Cardiac fibroblast (primary cell): ENCODE data around the gene NGF.
A peak's percentile ranks its signal among the peaks of the same experiment; 100 is the strongest.

Experiments
- DNase-seq, 2 donors: peaks; one replicate each; pipeline versions ENCODE4 v3.0.0 to v3.0.0-alpha.2; 2010; ENCODE audit warnings: low read depth in 2 of 2
- H3K4me3 ChIP-seq, 2 donors: replicated peaks in 1 of 2; 1 replicate in 1 of 2; 2 replicates in 1 of 2; pipeline ENCODE4 v1.5.1; 2011; ENCODE audit warnings: low read depth in 2 of 2, low read length in 2 of 2, mild to moderate bottlenecking in 2 of 2, moderate library complexity in 1 of 2
- TF ChIP-seq, protein P1 (sequence below): IDR thresholded peaks from one replicate; pipeline ENCODE4 v1.5.1; 2011; ENCODE audit warnings: low read depth, mild to moderate bottlenecking, low read length, inconsistent platforms

NGF gene

DNA sequence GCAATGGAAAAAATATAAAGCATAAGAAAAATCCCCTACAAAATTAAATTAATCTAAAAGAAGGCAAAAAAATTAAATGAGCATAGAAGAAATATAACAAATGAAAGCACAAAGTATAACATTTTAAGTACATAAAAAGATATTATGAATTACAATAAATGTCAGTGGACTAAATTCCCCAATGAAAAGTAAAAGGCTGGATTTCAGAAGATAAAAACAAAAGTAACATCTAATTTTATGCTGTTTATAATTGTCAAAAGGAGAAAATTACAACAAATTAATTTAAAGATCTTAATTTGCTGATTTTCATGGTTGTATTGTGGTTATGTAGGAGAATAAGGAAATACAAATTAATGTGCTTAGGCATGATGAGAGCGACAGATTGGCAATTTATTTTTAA lies 92.8 kb downstream of the NGF start:
- TF ChIP-seq, protein P1, sequence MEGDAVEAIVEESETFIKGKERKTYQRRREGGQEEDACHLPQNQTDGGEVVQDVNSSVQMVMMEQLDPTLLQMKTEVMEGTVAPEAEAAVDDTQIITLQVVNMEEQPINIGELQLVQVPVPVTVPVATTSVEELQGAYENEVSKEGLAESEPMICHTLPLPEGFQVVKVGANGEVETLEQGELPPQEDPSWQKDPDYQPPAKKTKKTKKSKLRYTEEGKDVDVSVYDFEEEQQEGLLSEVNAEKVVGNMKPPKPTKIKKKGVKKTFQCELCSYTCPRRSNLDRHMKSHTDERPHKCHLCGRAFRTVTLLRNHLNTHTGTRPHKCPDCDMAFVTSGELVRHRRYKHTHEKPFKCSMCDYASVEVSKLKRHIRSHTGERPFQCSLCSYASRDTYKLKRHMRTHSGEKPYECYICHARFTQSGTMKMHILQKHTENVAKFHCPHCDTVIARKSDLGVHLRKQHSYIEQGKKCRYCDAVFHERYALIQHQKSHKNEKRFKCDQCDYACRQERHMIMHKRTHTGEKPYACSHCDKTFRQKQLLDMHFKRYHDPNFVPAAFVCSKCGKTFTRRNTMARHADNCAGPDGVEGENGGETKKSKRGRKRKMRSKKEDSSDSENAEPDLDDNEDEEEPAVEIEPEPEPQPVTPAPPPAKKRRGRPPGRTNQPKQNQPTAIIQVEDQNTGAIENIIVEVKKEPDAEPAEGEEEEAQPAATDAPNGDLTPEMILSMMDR = no peak
- no peak for DNase-seq

DNA sequence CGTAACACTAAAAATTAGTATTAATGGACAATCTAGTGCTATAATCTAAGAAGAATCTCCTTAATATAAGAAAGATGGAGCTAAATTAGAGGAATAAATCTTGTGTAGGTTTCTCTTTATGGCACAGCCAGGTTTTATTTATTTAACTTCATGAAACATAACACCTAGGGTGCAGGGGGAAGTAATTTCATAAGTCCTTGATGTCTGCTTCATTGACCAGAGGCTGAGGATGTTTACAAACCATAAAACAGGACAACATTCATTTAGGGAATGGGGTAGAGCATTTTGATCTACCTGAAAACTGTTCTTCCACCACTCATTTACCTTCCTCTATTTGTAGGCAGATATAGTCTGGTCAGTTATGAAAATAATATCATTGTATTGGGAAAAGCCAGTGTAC lies 95.5 kb downstream of the NGF start:
- no peak overlapping the region for H3K4me3 ChIP-seq
- DNase-seq = no peak
- TF ChIP-seq, protein P1 = no peak

More for the DNA sequence above, 92.8 kb downstream of the NGF start:
- H3K4me3 ChIP-seq = no peak overlapping the region

DNA sequence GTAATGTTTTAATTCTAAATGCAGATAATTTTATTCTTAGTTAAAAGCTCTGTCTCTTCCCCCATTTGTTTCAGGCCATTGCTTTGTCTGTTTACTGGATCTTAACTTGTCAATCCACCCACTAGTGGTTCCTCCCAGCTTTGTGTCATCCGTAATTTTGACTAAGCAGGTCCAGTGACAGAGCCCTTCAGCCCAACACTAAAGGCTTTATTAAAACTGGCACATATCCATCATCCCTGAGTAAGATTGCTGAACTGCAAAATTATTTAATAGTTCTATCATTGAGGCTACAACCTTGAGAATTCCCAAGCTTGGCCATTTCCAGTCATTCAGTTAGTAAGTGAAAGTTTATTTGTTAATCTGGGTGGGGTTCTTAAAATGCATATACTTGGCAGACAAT lies 96.7 kb downstream of the NGF start:
- TF ChIP-seq, protein P1 = no peak
- H3K4me3 ChIP-seq = no peak overlapping the region

DNA sequence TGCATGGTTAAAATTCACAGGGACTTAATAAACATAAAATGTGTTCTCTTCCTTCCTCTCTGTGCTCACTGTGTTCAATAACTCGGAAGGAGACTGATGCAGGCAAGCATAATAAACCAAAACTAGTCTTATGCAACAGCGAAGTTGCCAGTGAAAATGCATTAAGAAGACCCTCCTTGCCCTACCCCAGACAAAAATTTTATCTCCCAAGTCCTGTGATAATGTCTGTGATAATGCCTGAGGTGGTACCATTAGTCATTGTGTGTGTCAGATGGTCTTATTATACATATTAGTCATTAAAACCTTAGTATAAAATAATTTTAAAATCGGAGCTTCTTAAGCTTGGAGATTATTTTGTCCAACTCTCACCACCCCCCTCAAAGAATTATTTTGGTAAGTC lies 97.8 kb downstream of the NGF start:
- no peak overlapping the region for H3K4me3 ChIP-seq
- DNase-seq = no peak
- TF ChIP-seq, protein P1 = no peak

More for the DNA sequence above, 96.7 kb downstream of the NGF start:
- DNase-seq = no peak

DNA sequence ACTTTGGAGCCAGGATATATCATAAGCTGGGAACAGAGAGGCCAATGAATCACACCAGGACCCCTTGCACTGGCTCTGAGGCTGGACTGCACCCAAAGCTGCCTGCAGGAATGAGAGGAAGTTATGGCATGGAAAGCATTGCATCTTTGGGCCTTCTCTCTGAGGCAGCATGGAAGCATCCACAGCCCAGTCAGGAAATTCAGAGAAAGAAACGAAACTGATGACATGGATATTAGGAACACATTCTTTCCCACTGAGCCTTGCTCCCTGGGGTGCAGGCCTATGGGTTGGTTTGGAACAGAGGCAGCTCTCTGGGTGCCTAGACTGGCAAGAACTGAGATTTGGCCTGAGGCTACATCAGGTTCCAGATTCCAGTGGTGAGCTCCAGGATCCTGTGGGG lies 98.6 kb downstream of the NGF start:
- TF ChIP-seq, protein P1 = no peak
- DNase-seq = peak; percentile 52 to 56
- no peak overlapping the region for H3K4me3 ChIP-seq

GRCh38 chr1:115239148-115239422 lies 99.0 kb downstream of the NGF start:
- H3K4me3 ChIP-seq = no peak overlapping the region
- TF ChIP-seq, protein P1 = no peak
- DNase-seq = no peak

- no peak for DNase-seq
- TF ChIP-seq, protein P1 = no peak
- H3K4me3 ChIP-seq = no peak overlapping the region
Observed at GRCh38 chr1:115238336-115239147, 99.5 kb downstream of the NGF start.
